PFSK-1 (cell line): ENCODE data around the gene DENND2A.

ENCODE experiments used
- FOXP2 ChIP-seq: optimal IDR thresholded peaks from 2 replicates; pipeline ENCODE3; 2011; ENCODE audit warnings: borderline replicate concordance, control low read depth, inconsistent platforms; ENCODE audit not compliant: insufficient read depth; ENCODE audit errors: extremely low read length, extremely low read depth
- POLR2AphosphoS5 ChIP-seq: IDR thresholded peaks from 2 replicates; pipeline ENCODE4 v1.6.1; 2012; ENCODE audit warnings: low read depth, mild to moderate bottlenecking, control low read depth, low read length, moderate library complexity
- SIN3A ChIP-seq: IDR thresholded peaks from 2 replicates; pipeline ENCODE4 v1.6.1; 2012; ENCODE audit warnings: mild to moderate bottlenecking, low read length, moderate library complexity, borderline replicate concordance; ENCODE audit not compliant: insufficient read depth
- TF ChIP-seq, protein P1 (sequence below), 2 experiments: IDR thresholded peaks; 2 replicates each; pipeline versions ENCODE4 v1.6.1 to v1.8.0; 2011 to 2012; ENCODE audit warnings: low read depth in 2 of 2, low read length in 2 of 2, control low read depth in 1 of 2, inconsistent platforms in 1 of 2, mild to moderate bottlenecking in 1 of 2, moderate library complexity in 1 of 2; ENCODE audit not compliant: insufficient read depth in 1 of 2

- TF ChIP-seq SIN3A: no peak
- TF ChIP-seq, protein P1, sequence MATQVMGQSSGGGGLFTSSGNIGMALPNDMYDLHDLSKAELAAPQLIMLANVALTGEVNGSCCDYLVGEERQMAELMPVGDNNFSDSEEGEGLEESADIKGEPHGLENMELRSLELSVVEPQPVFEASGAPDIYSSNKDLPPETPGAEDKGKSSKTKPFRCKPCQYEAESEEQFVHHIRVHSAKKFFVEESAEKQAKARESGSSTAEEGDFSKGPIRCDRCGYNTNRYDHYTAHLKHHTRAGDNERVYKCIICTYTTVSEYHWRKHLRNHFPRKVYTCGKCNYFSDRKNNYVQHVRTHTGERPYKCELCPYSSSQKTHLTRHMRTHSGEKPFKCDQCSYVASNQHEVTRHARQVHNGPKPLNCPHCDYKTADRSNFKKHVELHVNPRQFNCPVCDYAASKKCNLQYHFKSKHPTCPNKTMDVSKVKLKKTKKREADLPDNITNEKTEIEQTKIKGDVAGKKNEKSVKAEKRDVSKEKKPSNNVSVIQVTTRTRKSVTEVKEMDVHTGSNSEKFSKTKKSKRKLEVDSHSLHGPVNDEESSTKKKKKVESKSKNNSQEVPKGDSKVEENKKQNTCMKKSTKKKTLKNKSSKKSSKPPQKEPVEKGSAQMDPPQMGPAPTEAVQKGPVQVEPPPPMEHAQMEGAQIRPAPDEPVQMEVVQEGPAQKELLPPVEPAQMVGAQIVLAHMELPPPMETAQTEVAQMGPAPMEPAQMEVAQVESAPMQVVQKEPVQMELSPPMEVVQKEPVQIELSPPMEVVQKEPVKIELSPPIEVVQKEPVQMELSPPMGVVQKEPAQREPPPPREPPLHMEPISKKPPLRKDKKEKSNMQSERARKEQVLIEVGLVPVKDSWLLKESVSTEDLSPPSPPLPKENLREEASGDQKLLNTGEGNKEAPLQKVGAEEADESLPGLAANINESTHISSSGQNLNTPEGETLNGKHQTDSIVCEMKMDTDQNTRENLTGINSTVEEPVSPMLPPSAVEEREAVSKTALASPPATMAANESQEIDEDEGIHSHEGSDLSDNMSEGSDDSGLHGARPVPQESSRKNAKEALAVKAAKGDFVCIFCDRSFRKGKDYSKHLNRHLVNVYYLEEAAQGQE (IDR thresholded peaks at IDR 0.05; ENCODE audit: insufficient read depth in 1 of 2, low read depth in 2 of 2, low read length in 2 of 2): no peak
- no peak for TF ChIP-seq POLR2AphosphoS5
- no peak for TF ChIP-seq FOXP2
These were observed 41.2 kb upstream of the DENND2A start for GRCh38 chr7:140681766-140682165.
